ENCODE measurements around the gene TTC13. TPM values are rescaled to one million over a fixed set of nuclear protein-coding genes. Genes with fewer than 3 reads are reported as not detected.

TTC13 gene
- total and polyA plus RNA-seq, 10 donors = 16.2 to 86.6 (median 38.8) TPM

DNA sequence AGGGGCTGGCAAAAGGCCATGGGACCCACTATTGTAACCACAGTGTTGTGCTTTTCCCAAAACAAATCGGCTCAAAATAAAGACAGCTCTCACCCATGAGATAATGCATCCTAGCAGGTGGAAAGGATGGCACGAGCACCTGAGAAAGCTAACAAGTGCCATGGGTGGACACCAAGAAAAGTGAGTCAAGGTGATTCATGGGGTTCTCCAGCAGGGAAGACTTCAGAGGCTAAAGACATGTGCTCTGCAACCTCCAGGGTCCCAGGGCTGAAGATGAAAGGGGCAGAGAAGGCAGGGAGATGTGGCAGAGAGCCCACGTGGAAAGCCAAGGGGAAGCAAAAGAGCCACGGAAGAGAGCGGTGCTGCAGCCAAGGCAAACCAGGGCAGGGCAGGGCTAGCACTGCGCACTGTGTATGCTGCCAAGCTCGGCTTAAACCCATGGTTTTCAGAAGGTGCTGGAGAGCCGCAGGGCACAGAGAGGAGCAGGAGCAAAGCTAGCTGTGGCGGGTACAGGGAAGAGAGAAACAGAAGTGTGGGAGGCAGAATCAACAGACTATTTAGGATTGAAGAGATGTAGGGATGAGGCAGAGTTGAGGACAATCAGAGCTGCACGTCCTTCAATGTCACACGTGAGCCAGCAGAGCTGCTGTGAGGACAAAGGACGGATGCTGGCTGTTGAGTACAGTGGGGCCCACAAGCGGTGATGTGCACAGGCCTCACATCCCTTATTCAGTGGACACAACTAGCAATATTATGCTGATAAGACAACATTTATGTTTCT is 68.5 kb downstream of the TTC13 start:
- H3K27ac ChIP-seq = no peak overlapping the region
- peaks cover 3 to 100% (median 91%) of the 10 kb centered on the region in 6 donors for H3K36me3 ChIP-seq
- TF ChIP-seq POLR2AphosphoS5 (IDR thresholded peaks at IDR 0.05) (no peak), POLR2A (IDR thresholded peaks at IDR 0.05) (no peak)
- TF ChIP-seq, protein P1, sequence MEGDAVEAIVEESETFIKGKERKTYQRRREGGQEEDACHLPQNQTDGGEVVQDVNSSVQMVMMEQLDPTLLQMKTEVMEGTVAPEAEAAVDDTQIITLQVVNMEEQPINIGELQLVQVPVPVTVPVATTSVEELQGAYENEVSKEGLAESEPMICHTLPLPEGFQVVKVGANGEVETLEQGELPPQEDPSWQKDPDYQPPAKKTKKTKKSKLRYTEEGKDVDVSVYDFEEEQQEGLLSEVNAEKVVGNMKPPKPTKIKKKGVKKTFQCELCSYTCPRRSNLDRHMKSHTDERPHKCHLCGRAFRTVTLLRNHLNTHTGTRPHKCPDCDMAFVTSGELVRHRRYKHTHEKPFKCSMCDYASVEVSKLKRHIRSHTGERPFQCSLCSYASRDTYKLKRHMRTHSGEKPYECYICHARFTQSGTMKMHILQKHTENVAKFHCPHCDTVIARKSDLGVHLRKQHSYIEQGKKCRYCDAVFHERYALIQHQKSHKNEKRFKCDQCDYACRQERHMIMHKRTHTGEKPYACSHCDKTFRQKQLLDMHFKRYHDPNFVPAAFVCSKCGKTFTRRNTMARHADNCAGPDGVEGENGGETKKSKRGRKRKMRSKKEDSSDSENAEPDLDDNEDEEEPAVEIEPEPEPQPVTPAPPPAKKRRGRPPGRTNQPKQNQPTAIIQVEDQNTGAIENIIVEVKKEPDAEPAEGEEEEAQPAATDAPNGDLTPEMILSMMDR (IDR thresholded peaks at IDR 0.05 in 8 of 11, conservative IDR thresholded peaks at IDR 0.05 in 3 of 11) = no peak
- no peaks in the 10 kb centered on the region for H3K9me3 ChIP-seq
- no peak overlapping the region for H3K4me3 ChIP-seq
- H3K4me1 ChIP-seq = no peaks in the 10 kb centered on the region
- no peak for DNase-seq
- no peaks in the 10 kb centered on the region for H3K27me3 ChIP-seq (replicated peaks in 1 of 7)
- 83 to 98% (median 86%) methylated on average over 13 of the region's 13 CpGs for WGBS, 5 donors
- intact Hi-C loops (cut with DNase I; ENCODE audit: low total_unique reads) = loop anchor here (10.0 kb wide), 1 partner anchor 185 kb away; no protein-coding TSS in a partner anchor

DNA sequence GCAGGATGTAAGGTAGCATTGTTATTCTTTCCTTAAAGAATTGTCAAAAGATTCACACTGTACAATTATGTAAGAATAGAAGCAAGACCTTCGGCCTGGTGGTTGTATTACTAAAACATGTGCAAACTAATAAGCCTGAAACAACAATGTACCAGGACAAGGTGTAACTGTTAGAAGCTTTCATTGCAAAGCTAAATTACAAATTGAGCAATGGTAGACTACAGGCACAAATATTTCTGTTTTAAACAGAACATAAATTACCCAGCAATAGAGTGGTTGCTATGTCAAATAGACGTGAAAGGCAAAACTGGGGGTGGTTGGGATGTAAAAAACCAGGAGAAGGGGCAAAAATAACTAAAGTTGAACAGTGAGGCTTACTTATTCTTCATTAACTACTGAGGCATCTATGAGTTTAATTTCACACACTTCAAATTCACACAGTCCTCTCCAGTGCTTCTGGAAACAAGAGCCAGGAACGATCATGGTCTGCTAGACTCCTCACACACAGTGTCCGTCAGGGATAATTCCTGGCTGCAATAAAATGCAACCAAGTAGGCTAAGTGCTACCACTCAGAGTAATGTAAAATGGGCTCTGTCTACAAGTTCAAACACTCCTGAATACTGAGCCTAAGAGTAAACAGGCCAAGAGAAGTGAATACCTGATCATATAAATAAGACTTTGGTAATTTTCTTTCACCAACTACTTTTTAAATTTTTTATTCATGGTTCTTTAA is 71.0 kb downstream of the TTC13 start:
- Histone ChIP-seq H3K4me1 (no peaks in the 10 kb centered on the region), H3K36me3 (peaks cover 3 to 98% (median 79%) of the 10 kb centered on the region in 6 donors), H3K27me3 (replicated peaks in 1 of 7) (no peaks in the 10 kb centered on the region), H3K27ac (no peak overlapping the region), H3K4me3 (no peak overlapping the region), H3K9me3 (no peaks in the 10 kb centered on the region)
- intact Hi-C loops (cut with DNase I; ENCODE audit: low total_unique reads) = no loop called here
- DNase-seq = no peak
- WGBS, 5 donors = 93 to 97% (median 95%) methylated on average over 4 of the region's 4 CpGs
- TF ChIP-seq POLR2A (IDR thresholded peaks at IDR 0.05) (no peak), POLR2AphosphoS5 (IDR thresholded peaks at IDR 0.05) (no peak)
- TF ChIP-seq, protein P1 (IDR thresholded peaks at IDR 0.05 in 8 of 11, conservative IDR thresholded peaks at IDR 0.05 in 3 of 11) = no peak

DNA sequence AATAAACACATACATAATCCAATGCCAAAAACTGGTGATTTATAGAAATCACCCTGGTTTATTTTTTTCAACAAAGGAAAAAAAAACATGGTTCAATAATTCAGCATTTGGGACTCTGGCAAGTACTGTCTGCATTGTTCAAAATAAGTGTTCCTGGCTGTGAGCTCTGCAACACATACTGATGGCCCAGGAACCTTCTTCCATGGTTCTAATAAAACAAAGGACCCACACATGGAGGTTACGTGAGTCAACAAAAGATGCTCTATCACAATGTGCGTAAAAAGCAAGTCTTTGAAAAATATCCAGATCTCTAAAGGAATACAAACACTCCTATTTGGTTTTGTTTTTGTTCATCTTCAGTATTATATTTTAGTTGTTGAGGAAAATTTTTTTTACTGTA is 72.4 kb downstream of the TTC13 start:
- Histone ChIP-seq H3K27ac (no peak overlapping the region), H3K9me3 (no peaks in the 10 kb centered on the region), H3K4me1 (no peaks in the 10 kb centered on the region), H3K36me3 (peaks cover 3 to 94% (median 66%) of the 10 kb centered on the region in 6 donors), H3K27me3 (replicated peaks in 1 of 7) (no peaks in the 10 kb centered on the region), H3K4me3 (no peak overlapping the region)
- no peak for DNase-seq
- intact Hi-C loops (cut with DNase I; ENCODE audit: low total_unique reads) = no loop called here
- WGBS, 5 donors = 94 to 99% (median 98%) methylated on average over 2 of the region's 2 CpGs
- no peak for TF ChIP-seq POLR2A (IDR thresholded peaks at IDR 0.05)

DNA sequence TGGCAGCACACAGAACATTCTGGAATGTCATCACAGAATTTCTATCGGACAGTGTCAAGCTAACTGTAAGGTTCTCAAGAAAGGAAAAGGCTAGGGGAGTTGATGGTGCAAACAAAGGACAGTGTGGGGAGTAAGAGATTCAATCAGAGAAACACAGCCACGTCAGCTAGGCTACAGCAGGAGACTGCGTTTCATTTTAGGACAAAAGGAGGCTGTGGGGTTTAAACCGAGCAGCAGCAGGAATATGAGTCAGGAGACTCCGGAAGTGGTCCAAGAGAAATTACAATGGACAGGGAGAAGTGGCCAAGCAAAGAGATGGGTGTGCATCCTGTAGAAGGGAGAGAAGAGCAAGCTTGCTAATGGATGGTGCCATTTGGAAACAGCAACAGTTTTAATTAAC is 72.9 kb downstream of the TTC13 start:
- TF ChIP-seq POLR2A (IDR thresholded peaks at IDR 0.05) = no peak
- no peak for TF ChIP-seq POLR2AphosphoS5 (IDR thresholded peaks at IDR 0.05)
- TF ChIP-seq, protein P1 (IDR thresholded peaks at IDR 0.05 in 8 of 11, conservative IDR thresholded peaks at IDR 0.05 in 3 of 11) = no peak
- Histone ChIP-seq H3K36me3 (peaks cover 3 to 94% (median 61%) of the 10 kb centered on the region in 6 donors), H3K9me3 (no peaks in the 10 kb centered on the region), H3K27ac (no peak overlapping the region), H3K4me1 (no peaks in the 10 kb centered on the region), H3K27me3 (replicated peaks in 1 of 7) (no peaks in the 10 kb centered on the region), H3K4me3 (no peak overlapping the region)
- WGBS, 5 donors = 70 to 90% (median 84%) methylated on average over 5 of the region's 5 CpGs
- DNase-seq = no peak
- intact Hi-C loops (cut with DNase I; ENCODE audit: low total_unique reads) = no loop called here

Measured in spleen (tissue), 11 donors.